SU-DHL-6 (cell line): ENCODE results near the gene HIVEP3.

Experiments
- H2AFZ ChIP-seq: fragments of 200-600 bp; sonication (generic); 2 replicates; pipeline ENCODE4 v1.6.1; 2014; ENCODE audit warnings: low read depth, mild to moderate bottlenecking, moderate library complexity, mixed read lengths, antibody characterized with exemption, low read length; ENCODE audit not compliant: severe bottlenecking
- H3F3A ChIP-seq: fragments of 200-600 bp; shearing (Covaris generic); 2 replicates; pipeline ENCODE4 v1.6.0; 2016; ENCODE audit warnings: antibody characterized with exemption, mild to moderate bottlenecking; ENCODE audit not compliant: insufficient read depth
- H3K27ac ChIP-seq: fragments of 200-600 bp; sonication (generic); 2 replicates; pipeline ENCODE4 v1.5.1; 2016; ENCODE audit warnings: low read depth, mild to moderate bottlenecking, low read length, moderate library complexity, mixed read lengths
- H3K27me3 ChIP-seq: fragments of 200-600 bp; sonication (generic), shearing (Covaris generic); 2 replicates; pipeline ENCODE4 v1.6.0; 2014; ENCODE audit warnings: mild to moderate bottlenecking, low read length
- H3K36me3 ChIP-seq: fragments of 200-600 bp; sonication (generic); 2 replicates; pipeline ENCODE4 v1.6.1; 2014; ENCODE audit warnings: mild to moderate bottlenecking, low read length, mixed read lengths
- H3K4me2 ChIP-seq: fragments of 300-600, 200-600 bp; shearing (Covaris generic), sonication (generic); 2 replicates; pipeline ENCODE4 v1.6.0; 2014; ENCODE audit warnings: low read length, low read depth, mild to moderate bottlenecking; ENCODE audit not compliant: poor library complexity, severe bottlenecking
- H3K4me3 ChIP-seq: fragments of 200-600 bp; sonication (generic); 2 replicates; pipeline ENCODE4 v1.5.1; 2014; ENCODE audit warnings: antibody characterized with exemption, low read length, mild to moderate bottlenecking, mixed read lengths; ENCODE audit not compliant: insufficient read depth, poor library complexity, severe bottlenecking
- H3K79me2 ChIP-seq: fragments of 200-600 bp; sonication (generic); 2 replicates; pipeline ENCODE4 v1.6.1; 2014; ENCODE audit warnings: mild to moderate bottlenecking, low read length, moderate library complexity; ENCODE audit not compliant: insufficient read depth
- H3K9ac ChIP-seq: fragments of 200-600 bp; sonication (generic); 2 replicates; pipeline ENCODE4 v1.7.0; 2014; ENCODE audit warnings: mild to moderate bottlenecking, low read length
- H3K9me2 ChIP-seq: fragments of 200-600 bp; sonication (generic); replicated peaks from 2 replicates; pipeline ENCODE4 v1.6.1; 2014; ENCODE audit warnings: low read length; ENCODE audit not compliant: insufficient read depth
- H3K9me3 ChIP-seq: fragments of 200-600 bp; sonication (generic); 2 replicates; pipeline ENCODE4 v1.6.1; 2014; ENCODE audit warnings: low read length, mixed read lengths; ENCODE audit not compliant: insufficient read depth
- H4K20me1 ChIP-seq: fragments of 200-600 bp; sonication (generic); 2 replicates; pipeline ENCODE4 v1.6.1; 2014; ENCODE audit warnings: low read depth, mild to moderate bottlenecking, antibody characterized with exemption, low read length, moderate library complexity, mixed read lengths
- EZH2phosphoT487 ChIP-seq: fragments of 200-600 bp; sonication (generic), shearing (Covaris generic); conservative IDR thresholded peaks from 2 replicates; pipeline ENCODE4 v1.6.1; 2018; ENCODE audit warnings: mild to moderate bottlenecking, antibody characterized with exemption, low read length, moderate library complexity, mixed read lengths
- TF ChIP-seq, protein P1 (sequence below): fragments of 200-600 bp; sonication (generic); IDR thresholded peaks from one replicate; pipeline ENCODE4 v1.5.1; 2017; ENCODE audit warnings: antibody characterized with exemption, mild to moderate bottlenecking, low read length, moderate library complexity; ENCODE audit not compliant: insufficient read depth, poor library complexity, severe bottlenecking

The HIVEP3 gene

DNA sequence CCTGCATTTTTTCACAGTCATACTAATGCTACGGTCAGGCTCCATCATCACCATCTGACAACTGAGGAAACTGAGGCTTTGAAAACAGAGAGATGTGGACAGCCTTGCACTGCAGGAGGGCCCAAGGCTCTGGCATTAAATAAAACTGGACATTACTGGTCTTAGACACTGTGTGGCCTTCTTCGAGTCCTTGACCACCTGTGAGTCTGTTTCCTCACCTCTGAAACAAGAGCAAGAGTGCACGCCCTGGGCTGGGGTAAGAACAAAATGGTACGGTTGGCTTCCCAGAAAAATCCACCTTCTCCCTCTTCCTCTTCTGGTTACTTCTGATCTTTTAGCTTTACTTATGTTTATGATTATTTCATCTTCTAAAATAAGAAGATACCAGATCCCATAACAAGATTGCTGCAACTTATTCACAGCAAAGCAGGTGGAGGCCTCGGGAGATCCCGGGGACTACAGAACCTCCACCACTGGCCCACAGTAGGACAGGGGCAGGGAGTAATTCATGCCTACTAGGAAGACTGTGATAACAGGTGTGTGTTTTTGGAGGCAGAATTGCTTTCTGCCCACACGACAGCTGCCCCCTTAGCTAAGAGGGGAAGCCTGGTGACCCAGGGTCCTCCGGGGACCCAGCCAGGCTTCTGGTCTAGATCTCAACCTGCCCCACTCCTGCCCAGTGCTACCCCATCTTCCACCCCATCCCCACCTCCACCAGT, 277.8 kb downstream of the HIVEP3 start:
- Histone ChIP-seq H3K36me3 (no peaks in the 10 kb centered on the region), H4K20me1 (no peaks in the 10 kb centered on the region), H3F3A (peaks cover 2% of the 10 kb centered on the region; the same call in 1 of the 2 replicates), H3K27me3 (no peaks in the 10 kb centered on the region), H3K9me3 (no peaks in the 10 kb centered on the region), H3K79me2 (no peaks in the 10 kb centered on the region), H2AFZ (no peak overlapping the region), H3K4me2 (peak overlapping the region; percentile 45), H3K27ac (peak overlapping the region; percentile 72), H3K9me2 (no peaks in the 10 kb centered on the region), H3K4me3 (no peak overlapping the region), H3K9ac (peak overlapping the region; percentile 28)
- TF ChIP-seq, protein P1, sequence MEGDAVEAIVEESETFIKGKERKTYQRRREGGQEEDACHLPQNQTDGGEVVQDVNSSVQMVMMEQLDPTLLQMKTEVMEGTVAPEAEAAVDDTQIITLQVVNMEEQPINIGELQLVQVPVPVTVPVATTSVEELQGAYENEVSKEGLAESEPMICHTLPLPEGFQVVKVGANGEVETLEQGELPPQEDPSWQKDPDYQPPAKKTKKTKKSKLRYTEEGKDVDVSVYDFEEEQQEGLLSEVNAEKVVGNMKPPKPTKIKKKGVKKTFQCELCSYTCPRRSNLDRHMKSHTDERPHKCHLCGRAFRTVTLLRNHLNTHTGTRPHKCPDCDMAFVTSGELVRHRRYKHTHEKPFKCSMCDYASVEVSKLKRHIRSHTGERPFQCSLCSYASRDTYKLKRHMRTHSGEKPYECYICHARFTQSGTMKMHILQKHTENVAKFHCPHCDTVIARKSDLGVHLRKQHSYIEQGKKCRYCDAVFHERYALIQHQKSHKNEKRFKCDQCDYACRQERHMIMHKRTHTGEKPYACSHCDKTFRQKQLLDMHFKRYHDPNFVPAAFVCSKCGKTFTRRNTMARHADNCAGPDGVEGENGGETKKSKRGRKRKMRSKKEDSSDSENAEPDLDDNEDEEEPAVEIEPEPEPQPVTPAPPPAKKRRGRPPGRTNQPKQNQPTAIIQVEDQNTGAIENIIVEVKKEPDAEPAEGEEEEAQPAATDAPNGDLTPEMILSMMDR = no peak
- no peak for TF ChIP-seq EZH2phosphoT487

DNA sequence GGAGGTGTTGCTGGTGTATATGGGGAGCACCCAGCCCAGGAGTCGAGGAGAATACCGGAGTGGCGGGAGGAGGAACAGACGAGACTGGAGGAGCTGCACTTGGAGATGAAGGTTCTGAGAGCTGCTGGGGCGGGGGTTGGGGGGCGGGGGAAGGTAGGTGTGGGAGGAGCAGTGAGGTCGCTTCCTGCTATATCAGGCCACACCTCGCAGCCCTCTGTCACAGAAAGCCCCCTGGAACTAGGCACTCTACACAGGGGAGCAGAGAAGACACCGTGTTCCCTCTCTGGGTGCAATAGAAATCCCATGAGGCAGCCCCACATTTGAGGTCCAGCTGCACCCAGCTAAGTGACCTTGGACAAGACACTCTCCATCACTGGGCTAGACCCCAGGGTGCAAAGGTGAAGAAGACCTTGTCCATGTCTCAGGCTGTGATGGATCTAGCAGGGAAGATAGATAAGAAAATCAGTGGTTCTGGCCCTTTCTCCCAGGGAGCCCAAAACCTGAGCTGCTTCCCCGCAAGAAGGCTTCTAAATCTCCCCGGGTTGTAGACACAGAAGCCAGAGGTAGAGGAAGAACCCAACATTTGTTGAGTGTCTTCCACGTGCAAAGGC, 278.5 kb downstream of the HIVEP3 start:
- no peaks in the 10 kb centered on the region for H3K36me3 ChIP-seq
- TF ChIP-seq, protein P1 = no peak
- TF ChIP-seq EZH2phosphoT487 = no peak
- no peaks in the 10 kb centered on the region for H3K9me2 ChIP-seq
- H2AFZ ChIP-seq = no peak overlapping the region
- no peaks in the 10 kb centered on the region for H3K79me2 ChIP-seq
- H3K9me3 ChIP-seq = no peaks in the 10 kb centered on the region
- H3K27ac ChIP-seq = peak overlapping the region; percentile 72
- peak overlapping the region; percentile 28 for H3K9ac ChIP-seq
- peaks cover 6% of the 10 kb centered on the region; the same call in 1 of the 2 replicates for H3F3A ChIP-seq
- H4K20me1 ChIP-seq = no peaks in the 10 kb centered on the region
- no peaks in the 10 kb centered on the region for H3K27me3 ChIP-seq
- H3K4me2 ChIP-seq = peak overlapping the region; percentile 45
- no peak overlapping the region for H3K4me3 ChIP-seq

GRCh38 chr1:41639332-41639936, 279.3 kb downstream of the HIVEP3 start:
- H3F3A ChIP-seq = peaks cover 6% of the 10 kb centered on the region; the same call in 1 of the 2 replicates
- no peaks in the 10 kb centered on the region for H3K36me3 ChIP-seq
- 0 out of 2 replicates have a peak overlapping the region, but pooled peaks have one; percentile 15 for H3K27ac ChIP-seq
- H4K20me1 ChIP-seq = 0 out of 2 replicates have a peak, but pooled peaks cover 6% of the 10 kb centered on the region
- H3K27me3 ChIP-seq = no peaks in the 10 kb centered on the region
- H2AFZ ChIP-seq = no peak overlapping the region
- no peaks in the 10 kb centered on the region for H3K79me2 ChIP-seq
- H3K9me3 ChIP-seq = no peaks in the 10 kb centered on the region
- H3K9me2 ChIP-seq = no peaks in the 10 kb centered on the region
- no peak overlapping the region for H3K9ac ChIP-seq
- TF ChIP-seq, protein P1 = no peak
- TF ChIP-seq EZH2phosphoT487 = no peak
- H3K4me3 ChIP-seq = no peak overlapping the region
- no peak overlapping the region for H3K4me2 ChIP-seq
